Neural progenitor cell (in vitro differentiated cells): ENCODE results near the gene ABHD2.

Experiments
- EZH2 ChIP-seq: fragments of 200-600 bp; sonication (generic); IDR thresholded peaks from 2 replicates; pipeline ENCODE4 v1.6.1; 2017; ENCODE audit warnings: antibody characterized with exemption, mild to moderate bottlenecking, moderate library complexity
- EZH2phosphoT487 ChIP-seq: fragments of 200-600 bp; sonication (generic); IDR thresholded peaks from 2 replicates; pipeline ENCODE4 v1.6.1; 2017; ENCODE audit warnings: antibody characterized with exemption
- TF ChIP-seq, protein P1 (sequence below): fragments of 200-600 bp; sonication (generic); IDR thresholded peaks from 2 replicates; pipeline ENCODE4 v1.5.1; 2017; ENCODE audit warnings: antibody characterized with exemption, mild to moderate bottlenecking

DNA sequence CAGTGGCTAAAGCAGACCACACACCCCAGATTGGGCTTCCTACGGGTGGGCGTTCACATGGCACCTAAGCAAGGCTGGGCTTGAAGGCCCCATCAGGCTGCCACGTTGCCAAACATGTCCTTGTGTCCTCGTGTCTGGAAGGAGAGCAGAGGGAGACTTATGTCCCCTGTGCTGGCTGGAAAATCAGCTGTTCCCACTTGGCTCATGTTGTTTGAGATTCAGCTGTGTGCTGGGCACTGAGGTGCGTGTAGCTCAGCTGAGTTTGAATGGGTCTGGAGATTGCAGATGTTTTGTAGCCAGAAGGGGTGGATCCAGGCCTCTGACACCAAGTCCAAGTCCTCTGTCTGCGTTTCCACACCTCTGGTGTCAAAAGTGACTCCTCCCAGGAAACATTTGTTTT lies 98.5 kb downstream of the ABHD2 start:
- TF ChIP-seq, protein P1, sequence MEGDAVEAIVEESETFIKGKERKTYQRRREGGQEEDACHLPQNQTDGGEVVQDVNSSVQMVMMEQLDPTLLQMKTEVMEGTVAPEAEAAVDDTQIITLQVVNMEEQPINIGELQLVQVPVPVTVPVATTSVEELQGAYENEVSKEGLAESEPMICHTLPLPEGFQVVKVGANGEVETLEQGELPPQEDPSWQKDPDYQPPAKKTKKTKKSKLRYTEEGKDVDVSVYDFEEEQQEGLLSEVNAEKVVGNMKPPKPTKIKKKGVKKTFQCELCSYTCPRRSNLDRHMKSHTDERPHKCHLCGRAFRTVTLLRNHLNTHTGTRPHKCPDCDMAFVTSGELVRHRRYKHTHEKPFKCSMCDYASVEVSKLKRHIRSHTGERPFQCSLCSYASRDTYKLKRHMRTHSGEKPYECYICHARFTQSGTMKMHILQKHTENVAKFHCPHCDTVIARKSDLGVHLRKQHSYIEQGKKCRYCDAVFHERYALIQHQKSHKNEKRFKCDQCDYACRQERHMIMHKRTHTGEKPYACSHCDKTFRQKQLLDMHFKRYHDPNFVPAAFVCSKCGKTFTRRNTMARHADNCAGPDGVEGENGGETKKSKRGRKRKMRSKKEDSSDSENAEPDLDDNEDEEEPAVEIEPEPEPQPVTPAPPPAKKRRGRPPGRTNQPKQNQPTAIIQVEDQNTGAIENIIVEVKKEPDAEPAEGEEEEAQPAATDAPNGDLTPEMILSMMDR: no peak
- TF ChIP-seq EZH2phosphoT487 (no peak), EZH2 (no peak)
